Kidney epithelial cell (primary cell): ENCODE results near the gene TTPAL. TPM values are rescaled to one million over a fixed set of nuclear protein-coding genes. Genes with fewer than 3 reads are reported as not detected.

Experiments used
- DNase-seq: peaks from one replicate; pipeline ENCODE4 v3.0.0-alpha.2; 2010; ENCODE audit warnings: low read depth
- H3K27me3 ChIP-seq: 2 replicates; pipeline ENCODE4 v1.6.0; 2011; ENCODE audit warnings: low read length; ENCODE audit not compliant: control insufficient read depth, insufficient read depth
- H3K36me3 ChIP-seq: 2 replicates; pipeline ENCODE4 v1.5.1; 2011; ENCODE audit warnings: low read length; ENCODE audit not compliant: control insufficient read depth, insufficient read depth
- H3K4me3 ChIP-seq: 2 replicates; pipeline ENCODE4 v1.5.1; 2011; ENCODE audit warnings: low read depth, mild to moderate bottlenecking, control low read depth, low read length
- CTCF ChIP-seq: IDR thresholded peaks from 2 replicates; pipeline ENCODE4 v1.5.1; 2011; ENCODE audit warnings: mild to moderate bottlenecking, moderate library complexity, low read length, control low read depth, inconsistent platforms; ENCODE audit not compliant: insufficient read depth, poor library complexity, severe bottlenecking
- total RNA-seq: library from RNA; depleted of rRNA; stranded (reverse); fragments of >200 nt; gene quantifications from 2 replicates; pipeline ENCODE4 v1.2.3, GENCODE V29; 2015

Gene TTPAL
- total RNA-seq, 1 donor from 2014 or later: 15.4 TPM

- no peak for DNase-seq
Measured at GRCh38 chr20:44532981-44533331, 57.3 kb downstream of the TTPAL start.

GRCh38 chr20:44533928-44534327 is 58.3 kb downstream of the TTPAL start:
- no peak for TF ChIP-seq CTCF
- Histone ChIP-seq H3K27me3 (no peaks in the 10 kb centered on the region), H3K4me3 (no peak overlapping the region), H3K36me3 (no peaks in the 10 kb centered on the region)
- no peak for DNase-seq

More at GRCh38 chr20:44532981-44533331, 57.3 kb downstream of the TTPAL start:
- H3K4me3 ChIP-seq: no peak overlapping the region
- no peaks in the 10 kb centered on the region for H3K36me3 ChIP-seq
- no peaks in the 10 kb centered on the region for H3K27me3 ChIP-seq
- TF ChIP-seq CTCF: no peak

- no peaks in the 10 kb centered on the region for H3K36me3 ChIP-seq
- H3K4me3 ChIP-seq: no peak overlapping the region
- DNase-seq: no peak
- H3K27me3 ChIP-seq: no peaks in the 10 kb centered on the region
- TF ChIP-seq CTCF: no peak
Measured at GRCh38 chr20:44536175-44536574, 60.5 kb downstream of the TTPAL start.

GRCh38 chr20:44537993-44538392 is 62.3 kb downstream of the TTPAL start:
- Histone ChIP-seq H3K27me3 (no peaks in the 10 kb centered on the region), H3K36me3 (no peaks in the 10 kb centered on the region), H3K4me3 (no peak overlapping the region)
- DNase-seq: no peak
- no peak for TF ChIP-seq CTCF

GRCh38 chr20:44540834-44541233 is 65.2 kb downstream of the TTPAL start:
- no peak overlapping the region for H3K4me3 ChIP-seq
- DNase-seq: no peak
- no peak for TF ChIP-seq CTCF
- H3K27me3 ChIP-seq: no peaks in the 10 kb centered on the region
- no peaks in the 10 kb centered on the region for H3K36me3 ChIP-seq

- no peak for DNase-seq
- TF ChIP-seq CTCF: no peak
- Histone ChIP-seq H3K4me3 (no peak overlapping the region), H3K36me3 (no peaks in the 10 kb centered on the region), H3K27me3 (no peaks in the 10 kb centered on the region)
Measured at GRCh38 chr20:44541992-44542391, 66.3 kb downstream of the TTPAL start.
